ENCODE measurements around the gene RNF40. TPM values are rescaled to one million over a fixed set of nuclear protein-coding genes. Genes with fewer than 3 reads are reported as not detected.

RNF40 gene
- polyA plus RNA-seq, 1 donor (not counting 4 experiments of a cell fraction or from before 2014, with no cell fraction given), result 52.7 TPM

DNA sequence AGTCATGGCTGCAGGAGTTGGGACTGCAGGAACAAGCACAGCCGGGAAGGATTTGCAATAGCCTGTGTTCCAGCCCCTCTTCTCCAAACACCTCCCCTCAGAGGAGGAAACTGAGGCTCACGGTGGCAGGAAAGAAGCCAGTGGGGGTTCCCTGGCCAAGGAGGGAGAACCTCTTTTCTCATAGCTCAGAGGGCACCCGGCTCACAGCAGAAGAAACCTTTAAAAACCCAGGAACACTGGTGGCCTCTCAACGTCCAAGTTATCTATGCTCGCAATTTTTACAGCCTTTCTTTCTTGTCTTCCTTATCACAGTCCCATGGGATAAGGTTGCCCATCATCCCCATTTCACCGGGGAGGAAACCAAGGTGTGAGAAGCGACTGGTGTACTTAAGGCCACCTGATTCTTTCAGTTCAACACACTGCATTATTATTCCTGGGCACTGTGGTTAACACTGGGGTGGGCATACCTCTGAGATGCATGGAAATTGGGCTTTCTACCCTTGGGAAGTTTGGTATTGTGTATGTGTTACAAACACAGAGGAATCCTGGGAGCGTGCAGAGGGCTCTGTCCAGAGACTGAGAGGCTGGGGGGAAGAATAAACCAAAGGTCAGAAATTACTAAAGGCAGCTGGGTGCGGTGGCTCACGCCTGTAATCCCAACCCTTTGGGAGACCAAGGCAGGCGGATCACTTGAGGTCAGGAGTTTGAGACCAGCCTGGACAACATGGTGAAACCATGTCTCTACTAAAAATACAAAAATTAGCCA is 25.7 kb downstream of the RNF40 start:
- Histone ChIP-seq H3K4me1 (ENCODE audit: control insufficient read depth, extremely low read depth, insufficient read depth, low read length) (peaks cover 10% of the 10 kb centered on the region), H3K9ac (ENCODE audit: control insufficient read depth, extremely low read depth, insufficient read depth, low read length) (peak overlapping the region; percentile 88), H3K36me3 (ENCODE audit: control insufficient read depth in 2 of 2, extremely low read depth in 1 of 2, insufficient read depth in 2 of 2, low read length in 2 of 2) (peaks cover 5 to 8% of the 10 kb centered on the region in 2 experiments), H3K4me2 (ENCODE audit: control insufficient read depth, extremely low read depth, insufficient read depth, low read depth, low read length) (peak overlapping the region; percentile 91), H3K4me3 (ENCODE audit: control insufficient read depth in 2 of 3, extremely low read depth in 1 of 3, insufficient read depth in 2 of 3, low read depth in 1 of 3, low read length in 3 of 3) (peak overlapping the region; percentile 85 to 91 (median 86)), H3K27ac (ENCODE audit: control insufficient read depth, insufficient read depth, low read length) (no peak overlapping the region), H3K79me2 (ENCODE audit: control insufficient read depth, insufficient read depth, low read length) (peaks cover 20% of the 10 kb centered on the region), H2AFZ (ENCODE audit: control insufficient read depth, low read length) (peak overlapping the region; percentile 96), H4K20me1 (ENCODE audit: control insufficient read depth, extremely low read depth, insufficient read depth, low read length) (no peaks in the 10 kb centered on the region), H3K9me3 (ENCODE audit: control insufficient read depth, low read depth, low read length) (no peaks in the 10 kb centered on the region), H3K27me3 (ENCODE audit: control insufficient read depth, extremely low read depth, insufficient read depth, low read length) (no peaks in the 10 kb centered on the region), H3K9me1 (ENCODE audit: control insufficient read depth, extremely low read depth, insufficient read depth, low read length) (no peaks in the 10 kb centered on the region)
- dilution Hi-C loops (cut with MboI; ENCODE audit: extremely low pct_ligation_motif_present, low sequenced_read_pairs), result loop anchor here (25.0 kb wide), 1 partner anchor 100 kb away; the partner anchor contains the start of genes BCL7C and CTF1
- TF ChIP-seq, protein P1, sequence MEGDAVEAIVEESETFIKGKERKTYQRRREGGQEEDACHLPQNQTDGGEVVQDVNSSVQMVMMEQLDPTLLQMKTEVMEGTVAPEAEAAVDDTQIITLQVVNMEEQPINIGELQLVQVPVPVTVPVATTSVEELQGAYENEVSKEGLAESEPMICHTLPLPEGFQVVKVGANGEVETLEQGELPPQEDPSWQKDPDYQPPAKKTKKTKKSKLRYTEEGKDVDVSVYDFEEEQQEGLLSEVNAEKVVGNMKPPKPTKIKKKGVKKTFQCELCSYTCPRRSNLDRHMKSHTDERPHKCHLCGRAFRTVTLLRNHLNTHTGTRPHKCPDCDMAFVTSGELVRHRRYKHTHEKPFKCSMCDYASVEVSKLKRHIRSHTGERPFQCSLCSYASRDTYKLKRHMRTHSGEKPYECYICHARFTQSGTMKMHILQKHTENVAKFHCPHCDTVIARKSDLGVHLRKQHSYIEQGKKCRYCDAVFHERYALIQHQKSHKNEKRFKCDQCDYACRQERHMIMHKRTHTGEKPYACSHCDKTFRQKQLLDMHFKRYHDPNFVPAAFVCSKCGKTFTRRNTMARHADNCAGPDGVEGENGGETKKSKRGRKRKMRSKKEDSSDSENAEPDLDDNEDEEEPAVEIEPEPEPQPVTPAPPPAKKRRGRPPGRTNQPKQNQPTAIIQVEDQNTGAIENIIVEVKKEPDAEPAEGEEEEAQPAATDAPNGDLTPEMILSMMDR (optimal IDR thresholded peaks at IDR 0.05 in 1 of 3, IDR thresholded peaks at IDR 0.05 in 1 of 3, conservative IDR thresholded peaks at IDR 0.05 in 1 of 3; ENCODE audit: extremely low read depth in 1 of 3, insufficient read depth in 2 of 3, low read length in 3 of 3), result no peak
- no peak for TF ChIP-seq EZH2 (IDR thresholded peaks at IDR 0.05; ENCODE audit: low read length)
- no peak for DNase-seq (ENCODE audit: low read depth, low spot score)
- no peak for FAIRE-seq

DNA sequence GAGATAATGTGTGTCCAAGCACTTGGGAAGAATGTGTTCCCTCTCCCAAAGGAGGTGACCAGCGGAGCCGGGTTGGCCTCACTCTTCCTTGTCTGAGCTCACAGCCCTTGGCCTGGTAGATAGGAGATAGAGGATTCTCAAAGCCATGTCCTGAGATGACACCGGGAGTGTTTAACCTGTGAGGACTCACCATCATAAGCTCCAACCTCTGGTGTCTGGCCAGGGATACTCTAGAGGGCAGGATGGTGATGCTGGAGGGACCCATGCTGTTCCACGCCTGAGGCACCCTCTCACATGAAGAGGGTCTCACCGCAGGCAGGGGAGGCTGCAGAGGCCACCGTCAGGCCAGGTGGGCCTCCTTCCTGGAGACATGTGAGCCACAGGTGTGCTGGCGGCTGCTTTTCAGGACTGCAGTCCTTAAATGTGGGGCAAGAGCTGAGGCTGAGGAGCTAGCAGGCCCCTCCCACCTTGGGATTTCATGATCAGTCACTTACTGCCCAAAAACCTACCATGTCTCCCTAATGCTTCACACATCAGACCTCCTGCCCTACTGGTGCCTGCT is 31.5 kb downstream of the RNF40 start:
- Histone ChIP-seq H2AFZ (ENCODE audit: control insufficient read depth, low read length) (no peak overlapping the region), H3K27me3 (ENCODE audit: control insufficient read depth, extremely low read depth, insufficient read depth, low read length) (no peaks in the 10 kb centered on the region), H3K4me3 (ENCODE audit: control insufficient read depth in 2 of 3, extremely low read depth in 1 of 3, insufficient read depth in 2 of 3, low read depth in 1 of 3, low read length in 3 of 3) (no peak overlapping the region), H3K4me2 (ENCODE audit: control insufficient read depth, extremely low read depth, insufficient read depth, low read depth, low read length) (no peak overlapping the region), H3K27ac (ENCODE audit: control insufficient read depth, insufficient read depth, low read length) (no peak overlapping the region), H3K4me1 (ENCODE audit: control insufficient read depth, extremely low read depth, insufficient read depth, low read length) (no peaks in the 10 kb centered on the region), H3K79me2 (ENCODE audit: control insufficient read depth, insufficient read depth, low read length) (no peaks in the 10 kb centered on the region), H4K20me1 (ENCODE audit: control insufficient read depth, extremely low read depth, insufficient read depth, low read length) (no peaks in the 10 kb centered on the region), H3K9me3 (ENCODE audit: control insufficient read depth, low read depth, low read length) (no peaks in the 10 kb centered on the region), H3K36me3 (ENCODE audit: control insufficient read depth in 2 of 2, extremely low read depth in 1 of 2, insufficient read depth in 2 of 2, low read length in 2 of 2) (no peaks in the 10 kb centered on the region), H3K9me1 (ENCODE audit: control insufficient read depth, extremely low read depth, insufficient read depth, low read length) (no peaks in the 10 kb centered on the region), H3K9ac (ENCODE audit: control insufficient read depth, extremely low read depth, insufficient read depth, low read length) (no peak overlapping the region)
- DNase-seq (ENCODE audit: low read depth, low spot score) (no peak), FAIRE-seq (no peak)
- dilution Hi-C loops (cut with MboI; ENCODE audit: extremely low pct_ligation_motif_present, low sequenced_read_pairs), result loop anchor here (25.0 kb wide), 1 partner anchor 94 kb away; the partner anchor contains the start of genes BCL7C and CTF1
- TF ChIP-seq, protein P1 (optimal IDR thresholded peaks at IDR 0.05 in 1 of 3, IDR thresholded peaks at IDR 0.05 in 1 of 3, conservative IDR thresholded peaks at IDR 0.05 in 1 of 3; ENCODE audit: extremely low read depth in 1 of 3, insufficient read depth in 2 of 3, low read length in 3 of 3), result no peak
- no peak for TF ChIP-seq EZH2 (IDR thresholded peaks at IDR 0.05; ENCODE audit: low read length)

Measured in keratinocyte (primary cell).